ENCODE results near the gene VSIG1.

The VSIG1 gene

GRCh38 chrX:108114541-108114940 lies 69.7 kb downstream of the VSIG1 start:
- no peaks in the 10 kb centered on the region for H3K36me3 ChIP-seq (ENCODE audit: control insufficient read depth, low read depth, low read length)
- no peak overlapping the region for H3K9ac ChIP-seq (ENCODE audit: low read length)
- no peaks in the 10 kb centered on the region for H3K4me1 ChIP-seq (ENCODE audit: control insufficient read depth, low read depth, low read length)
- H3K9me3 ChIP-seq (ENCODE audit: control insufficient read depth, low read depth, low read length): no peaks in the 10 kb centered on the region
- H3K27ac ChIP-seq (ENCODE audit: low read length): no peak overlapping the region
- no peak overlapping the region for H3K4me3 ChIP-seq (ENCODE audit: low read length)
- H3K27me3 ChIP-seq (ENCODE audit: control insufficient read depth, insufficient read depth, low read length): no peaks in the 10 kb centered on the region

GRCh38 chrX:108117988-108118387 lies 73.1 kb downstream of the VSIG1 start:
- no peaks in the 10 kb centered on the region for H3K9me3 ChIP-seq (ENCODE audit: control insufficient read depth, low read depth, low read length)
- H3K36me3 ChIP-seq (ENCODE audit: control insufficient read depth, low read depth, low read length): no peaks in the 10 kb centered on the region
- no peaks in the 10 kb centered on the region for H3K4me1 ChIP-seq (ENCODE audit: control insufficient read depth, low read depth, low read length)
- H3K27ac ChIP-seq (ENCODE audit: low read length): no peak overlapping the region
- no peak overlapping the region for H3K4me3 ChIP-seq (ENCODE audit: low read length)
- H3K27me3 ChIP-seq (ENCODE audit: control insufficient read depth, insufficient read depth, low read length): no peaks in the 10 kb centered on the region
- H3K9ac ChIP-seq (ENCODE audit: low read length): no peak overlapping the region

- H3K27me3 ChIP-seq (ENCODE audit: control insufficient read depth, insufficient read depth, low read length): no peaks in the 10 kb centered on the region
- H3K36me3 ChIP-seq (ENCODE audit: control insufficient read depth, low read depth, low read length): no peaks in the 10 kb centered on the region
- no peak overlapping the region for H3K4me3 ChIP-seq (ENCODE audit: low read length)
- no peak overlapping the region for H3K9ac ChIP-seq (ENCODE audit: low read length)
- H3K4me1 ChIP-seq (ENCODE audit: control insufficient read depth, low read depth, low read length): peaks cover 8% of the 10 kb centered on the region
- H3K9me3 ChIP-seq (ENCODE audit: control insufficient read depth, low read depth, low read length): no peaks in the 10 kb centered on the region
- H3K27ac ChIP-seq (ENCODE audit: low read length): no peak overlapping the region
Measured at GRCh38 chrX:108121291-108121690, 76.4 kb downstream of the VSIG1 start.

GRCh38 chrX:108122748-108123147 lies 77.9 kb downstream of the VSIG1 start:
- Histone ChIP-seq H3K4me3 (ENCODE audit: low read length) (no peak overlapping the region), H3K4me1 (ENCODE audit: control insufficient read depth, low read depth, low read length) (peaks cover 19% of the 10 kb centered on the region), H3K27ac (ENCODE audit: low read length) (no peak overlapping the region), H3K9me3 (ENCODE audit: control insufficient read depth, low read depth, low read length) (no peaks in the 10 kb centered on the region), H3K27me3 (ENCODE audit: control insufficient read depth, insufficient read depth, low read length) (no peaks in the 10 kb centered on the region), H3K9ac (ENCODE audit: low read length) (no peak overlapping the region), H3K36me3 (ENCODE audit: control insufficient read depth, low read depth, low read length) (no peaks in the 10 kb centered on the region)

- Histone ChIP-seq H3K27me3 (ENCODE audit: control insufficient read depth, insufficient read depth, low read length) (no peaks in the 10 kb centered on the region), H3K36me3 (ENCODE audit: control insufficient read depth, low read depth, low read length) (no peaks in the 10 kb centered on the region), H3K9ac (ENCODE audit: low read length) (no peak overlapping the region), H3K4me1 (ENCODE audit: control insufficient read depth, low read depth, low read length) (peaks cover 19% of the 10 kb centered on the region), H3K4me3 (ENCODE audit: low read length) (no peak overlapping the region), H3K9me3 (ENCODE audit: control insufficient read depth, low read depth, low read length) (no peaks in the 10 kb centered on the region), H3K27ac (ENCODE audit: low read length) (no peak overlapping the region)
Measured at GRCh38 chrX:108123591-108124366, 78.9 kb downstream of the VSIG1 start.

- Histone ChIP-seq H3K36me3 (ENCODE audit: control insufficient read depth, low read depth, low read length) (no peaks in the 10 kb centered on the region), H3K4me1 (ENCODE audit: control insufficient read depth, low read depth, low read length) (peaks cover 19% of the 10 kb centered on the region), H3K27me3 (ENCODE audit: control insufficient read depth, insufficient read depth, low read length) (no peaks in the 10 kb centered on the region), H3K9me3 (ENCODE audit: control insufficient read depth, low read depth, low read length) (no peaks in the 10 kb centered on the region), H3K4me3 (ENCODE audit: low read length) (peak overlapping the region; percentile 0), H3K27ac (ENCODE audit: low read length) (peak overlapping the region; percentile 6), H3K9ac (ENCODE audit: low read length) (no peak overlapping the region)
Measured at GRCh38 chrX:108126661-108127060, 81.8 kb downstream of the VSIG1 start.

GRCh38 chrX:108127152-108127551 lies 82.3 kb downstream of the VSIG1 start:
- no peak overlapping the region for H3K9ac ChIP-seq (ENCODE audit: low read length)
- H3K27me3 ChIP-seq (ENCODE audit: control insufficient read depth, insufficient read depth, low read length): no peaks in the 10 kb centered on the region
- peaks cover 19% of the 10 kb centered on the region for H3K4me1 ChIP-seq (ENCODE audit: control insufficient read depth, low read depth, low read length)
- no peaks in the 10 kb centered on the region for H3K36me3 ChIP-seq (ENCODE audit: control insufficient read depth, low read depth, low read length)
- no peaks in the 10 kb centered on the region for H3K9me3 ChIP-seq (ENCODE audit: control insufficient read depth, low read depth, low read length)
- no peak overlapping the region for H3K27ac ChIP-seq (ENCODE audit: low read length)
- H3K4me3 ChIP-seq (ENCODE audit: low read length): peak overlapping the region; percentile 0

Measured in iPS-18a (cell line).